ENCODE data around the gene FGF14.

Gene FGF14

GRCh38 chr13:101916108-101916774 lies 485.6 kb downstream of the FGF14 start:
- DNase-seq = no peak

- no peak for DNase-seq
These were observed 486.1 kb downstream of the FGF14 start for GRCh38 chr13:101915755-101916107.

GRCh38 chr13:101915331-101915730 lies 486.5 kb downstream of the FGF14 start:
- no peak for DNase-seq

GRCh38 chr13:101911752-101912151 lies 490.1 kb downstream of the FGF14 start:
- no peak for DNase-seq

GRCh38 chr13:101903890-101904289 lies 498.0 kb downstream of the FGF14 start:
- no peak for DNase-seq

- DNase-seq = no peak
These were observed 503.2 kb downstream of the FGF14 start for GRCh38 chr13:101898676-101899075.

- no peak for DNase-seq
These were observed 505.3 kb downstream of the FGF14 start for GRCh38 chr13:101896541-101896940.

- DNase-seq = no peak
These were observed 508.8 kb downstream of the FGF14 start for GRCh38 chr13:101893021-101893420.

- no peak for DNase-seq
These were observed 509.6 kb downstream of the FGF14 start for GRCh38 chr13:101892296-101892695.

- no peak for DNase-seq
These were observed 520.3 kb downstream of the FGF14 start for GRCh38 chr13:101881593-101881992.

- DNase-seq = no peak
These were observed 521.3 kb downstream of the FGF14 start for GRCh38 chr13:101880581-101880980.

GRCh38 chr13:101876951-101877350 lies 524.9 kb downstream of the FGF14 start:
- DNase-seq = no peak

GRCh38 chr13:101875717-101876393 lies 526.0 kb downstream of the FGF14 start:
- DNase-seq = no peak

- no peak for DNase-seq
These were observed 526.8 kb downstream of the FGF14 start for GRCh38 chr13:101875091-101875490.

GRCh38 chr13:101869553-101869952 lies 532.3 kb downstream of the FGF14 start:
- DNase-seq = no peak

- DNase-seq = no peak
These were observed 533.0 kb downstream of the FGF14 start for GRCh38 chr13:101868585-101869469.

GRCh38 chr13:101866889-101867581 lies 534.8 kb downstream of the FGF14 start:
- no peak for DNase-seq

GRCh38 chr13:101858860-101859259 lies 543.0 kb downstream of the FGF14 start:
- no peak for DNase-seq

GRCh38 chr13:101846701-101847100 lies 555.1 kb downstream of the FGF14 start:
- no peak for DNase-seq

GRCh38 chr13:101846249-101846648 lies 555.6 kb downstream of the FGF14 start:
- DNase-seq = no peak

GRCh38 chr13:101845245-101846020 lies 556.4 kb downstream of the FGF14 start:
- DNase-seq = no peak

GRCh38 chr13:101841698-101842097 lies 560.1 kb downstream of the FGF14 start:
- no peak for DNase-seq
